NCI-H748 (cell line): ENCODE measurements around the gene LRRC14B.
"Not testable (repeated sequence)": the region's sequence is repeated elsewhere in the genome, so short reads cannot be mapped to it uniquely, and the experiment has no call there.

Source experiments
- DNase-seq: peaks from one replicate; lab custom pipeline; 2025; ENCODE audit not compliant: unreplicated experiment; lab: John Stamatoyannopoulos, UW

The LRRC14B gene

GRCh38 chr5:159448-160172 lies 31.7 kb upstream of the LRRC14B start:
- no peak for DNase-seq

- DNase-seq, result no peak
These were observed 31.2 kb upstream of the LRRC14B start for GRCh38 chr5:160173-160510.

GRCh38 chr5:160921-161802 lies 30.1 kb upstream of the LRRC14B start:
- DNase-seq, result no peak

- DNase-seq, result no peak
These were observed 29.5 kb upstream of the LRRC14B start for GRCh38 chr5:161803-162110.

GRCh38 chr5:162190-162564 lies 29.1 kb upstream of the LRRC14B start:
- no peak for DNase-seq

GRCh38 chr5:162565-163337 lies 28.5 kb upstream of the LRRC14B start:
- DNase-seq, result no peak

GRCh38 chr5:163338-163620 lies 28.0 kb upstream of the LRRC14B start:
- no peak for DNase-seq

- no peak for DNase-seq
These were observed 27.5 kb upstream of the LRRC14B start for GRCh38 chr5:163841-164240.

- no peak for DNase-seq
These were observed 27.1 kb upstream of the LRRC14B start for GRCh38 chr5:164244-164643.

- not testable (repeated sequence) for DNase-seq
These were observed 26.5 kb upstream of the LRRC14B start for GRCh38 chr5:164783-165182.

- no peak for DNase-seq
These were observed 24.6 kb upstream of the LRRC14B start for GRCh38 chr5:166441-167372.

GRCh38 chr5:167511-167910 lies 23.8 kb upstream of the LRRC14B start:
- DNase-seq, result no peak

GRCh38 chr5:167982-168660 lies 23.2 kb upstream of the LRRC14B start:
- DNase-seq, result no peak

GRCh38 chr5:169071-169727 lies 22.1 kb upstream of the LRRC14B start:
- no peak for DNase-seq

- no peak for DNase-seq
These were observed 21.6 kb upstream of the LRRC14B start for GRCh38 chr5:169728-170094.

- DNase-seq, result no peak
These were observed 20.1 kb upstream of the LRRC14B start for GRCh38 chr5:170971-171800.

- no peak for DNase-seq
These were observed 19.4 kb upstream of the LRRC14B start for GRCh38 chr5:171801-172331.

- DNase-seq, result no peak
These were observed 18.9 kb upstream of the LRRC14B start for GRCh38 chr5:172421-172820.

- no peak for DNase-seq
These were observed 18.4 kb upstream of the LRRC14B start for GRCh38 chr5:172841-173251.
